ENCODE results near the gene KLHL1.

DNA sequence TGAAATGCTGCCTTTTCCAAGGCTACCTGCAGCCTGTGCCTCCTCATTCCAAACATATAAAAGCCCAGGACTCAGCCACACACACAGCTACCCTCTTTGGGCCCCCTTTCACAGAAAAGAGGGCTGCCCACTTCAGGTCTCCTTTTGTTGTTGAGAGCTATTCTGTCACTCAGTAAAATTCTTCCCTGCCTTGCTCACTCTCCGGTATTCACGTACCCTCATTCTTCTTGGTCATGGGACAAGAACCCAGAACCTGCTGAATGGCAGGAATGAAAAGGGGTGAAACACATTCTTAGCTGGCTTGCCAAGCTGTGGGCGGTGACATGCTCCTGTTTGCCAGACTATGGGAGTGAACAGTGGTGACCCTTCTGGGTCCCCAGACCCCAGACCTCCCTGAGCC lies 338.6 kb downstream of the KLHL1 start:
- TF ChIP-seq TAF1 (conservative IDR thresholded peaks at IDR 0.05) (no peak), SP1 (IDR thresholded peaks at IDR 0.05) (no peak)
- TF ChIP-seq, protein P1, sequence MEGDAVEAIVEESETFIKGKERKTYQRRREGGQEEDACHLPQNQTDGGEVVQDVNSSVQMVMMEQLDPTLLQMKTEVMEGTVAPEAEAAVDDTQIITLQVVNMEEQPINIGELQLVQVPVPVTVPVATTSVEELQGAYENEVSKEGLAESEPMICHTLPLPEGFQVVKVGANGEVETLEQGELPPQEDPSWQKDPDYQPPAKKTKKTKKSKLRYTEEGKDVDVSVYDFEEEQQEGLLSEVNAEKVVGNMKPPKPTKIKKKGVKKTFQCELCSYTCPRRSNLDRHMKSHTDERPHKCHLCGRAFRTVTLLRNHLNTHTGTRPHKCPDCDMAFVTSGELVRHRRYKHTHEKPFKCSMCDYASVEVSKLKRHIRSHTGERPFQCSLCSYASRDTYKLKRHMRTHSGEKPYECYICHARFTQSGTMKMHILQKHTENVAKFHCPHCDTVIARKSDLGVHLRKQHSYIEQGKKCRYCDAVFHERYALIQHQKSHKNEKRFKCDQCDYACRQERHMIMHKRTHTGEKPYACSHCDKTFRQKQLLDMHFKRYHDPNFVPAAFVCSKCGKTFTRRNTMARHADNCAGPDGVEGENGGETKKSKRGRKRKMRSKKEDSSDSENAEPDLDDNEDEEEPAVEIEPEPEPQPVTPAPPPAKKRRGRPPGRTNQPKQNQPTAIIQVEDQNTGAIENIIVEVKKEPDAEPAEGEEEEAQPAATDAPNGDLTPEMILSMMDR (IDR thresholded peaks at IDR 0.05; ENCODE audit: low read depth, low read length, missing input control): no peak
- TF ChIP-seq, protein P2, sequence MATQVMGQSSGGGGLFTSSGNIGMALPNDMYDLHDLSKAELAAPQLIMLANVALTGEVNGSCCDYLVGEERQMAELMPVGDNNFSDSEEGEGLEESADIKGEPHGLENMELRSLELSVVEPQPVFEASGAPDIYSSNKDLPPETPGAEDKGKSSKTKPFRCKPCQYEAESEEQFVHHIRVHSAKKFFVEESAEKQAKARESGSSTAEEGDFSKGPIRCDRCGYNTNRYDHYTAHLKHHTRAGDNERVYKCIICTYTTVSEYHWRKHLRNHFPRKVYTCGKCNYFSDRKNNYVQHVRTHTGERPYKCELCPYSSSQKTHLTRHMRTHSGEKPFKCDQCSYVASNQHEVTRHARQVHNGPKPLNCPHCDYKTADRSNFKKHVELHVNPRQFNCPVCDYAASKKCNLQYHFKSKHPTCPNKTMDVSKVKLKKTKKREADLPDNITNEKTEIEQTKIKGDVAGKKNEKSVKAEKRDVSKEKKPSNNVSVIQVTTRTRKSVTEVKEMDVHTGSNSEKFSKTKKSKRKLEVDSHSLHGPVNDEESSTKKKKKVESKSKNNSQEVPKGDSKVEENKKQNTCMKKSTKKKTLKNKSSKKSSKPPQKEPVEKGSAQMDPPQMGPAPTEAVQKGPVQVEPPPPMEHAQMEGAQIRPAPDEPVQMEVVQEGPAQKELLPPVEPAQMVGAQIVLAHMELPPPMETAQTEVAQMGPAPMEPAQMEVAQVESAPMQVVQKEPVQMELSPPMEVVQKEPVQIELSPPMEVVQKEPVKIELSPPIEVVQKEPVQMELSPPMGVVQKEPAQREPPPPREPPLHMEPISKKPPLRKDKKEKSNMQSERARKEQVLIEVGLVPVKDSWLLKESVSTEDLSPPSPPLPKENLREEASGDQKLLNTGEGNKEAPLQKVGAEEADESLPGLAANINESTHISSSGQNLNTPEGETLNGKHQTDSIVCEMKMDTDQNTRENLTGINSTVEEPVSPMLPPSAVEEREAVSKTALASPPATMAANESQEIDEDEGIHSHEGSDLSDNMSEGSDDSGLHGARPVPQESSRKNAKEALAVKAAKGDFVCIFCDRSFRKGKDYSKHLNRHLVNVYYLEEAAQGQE (IDR thresholded peaks at IDR 0.05): no peak
- TF ChIP-seq, protein P3, sequence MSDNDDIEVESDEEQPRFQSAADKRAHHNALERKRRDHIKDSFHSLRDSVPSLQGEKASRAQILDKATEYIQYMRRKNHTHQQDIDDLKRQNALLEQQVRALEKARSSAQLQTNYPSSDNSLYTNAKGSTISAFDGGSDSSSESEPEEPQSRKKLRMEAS (IDR thresholded peaks at IDR 0.05): no peak

All from liver (tissue), 3 donors.